Measurements from ENCODE around the gene CRK. TPM values are rescaled to one million over a fixed set of nuclear protein-coding genes. Genes with fewer than 3 reads are reported as not detected.
A peak's percentile ranks its signal among the peaks of the same experiment; 100 is the strongest.
"Not testable (repeated sequence)": the region's sequence is repeated elsewhere in the genome, so short reads cannot be mapped to it uniquely, and the experiment has no call there.

Gene CRK
- total and polyA plus RNA-seq, 10 of the 15 experiments (the other 5 are each of a cell fraction or from before 2014, with no cell fraction given): 11.1 to 23.8 (median 20.5) TPM

- FAIRE-seq (no peak), DNase-seq (ENCODE audit: low read depth, low spot score) (no peak), ATAC-seq (no peak)
- peak overlapping the region; percentile 80 for H3K9ac ChIP-seq (ENCODE audit: control insufficient read depth, insufficient read depth, low read length)
- no peaks in the 10 kb centered on the region for H3K27me3 ChIP-seq (replicated peaks in 1 of 2; ENCODE audit: control insufficient read depth in 2 of 2, insufficient read depth in 2 of 2, low read length in 1 of 2)
- TF ChIP-seq EGR1 (IDR thresholded peaks at IDR 0.05; ENCODE audit: borderline replicate concordance in 1 of 2, low read depth in 2 of 2, low read length in 2 of 2) (peak in 1 of 2 experiments; percentile 48; a peak in 1 of 3 replicates), NFIC (IDR thresholded peaks at IDR 0.05; ENCODE audit: low read depth, low read length) (0 out of 2 replicates have a peak, but pooled peaks have one; percentile 33), POLR2AphosphoS5 (IDR thresholded peaks at IDR 0.05; ENCODE audit: low read length) (no peak)
- SMC1A ChIA-PET (ENCODE audit: uncharacterized antibody, unreplicated experiment): interaction anchor here (0.7 to 3.5 kb wide), 12 partner anchors 9 to 232 kb away, joined by 3 to 29 read pairs (median 8); partner anchors contain the start of gene INPP5K
- H2AFZ ChIP-seq (ENCODE audit: control insufficient read depth, low read depth, low read length): no peak overlapping the region
- peak overlapping the region; percentile 89 for H3K4me2 ChIP-seq (ENCODE audit: control insufficient read depth, insufficient read depth)
- in situ Hi-C loops (cut with MboI): no loop called here
- peak overlapping the region; percentile 93; the same call in 1 of the 2 replicates for H3K27ac ChIP-seq (ENCODE audit: control insufficient read depth, insufficient read depth)
- intact Hi-C loops (cut with micrococcal nuclease; ENCODE audit: unreplicated experiment): no loop called here
- POLR2A ChIA-PET: interaction anchor here (0.7 to 4.9 kb wide), 7 partner anchors 9 to 51 kb away, joined by 3 to 17 read pairs (median 7); no protein-coding TSS in a partner anchor
- no peaks in the 10 kb centered on the region for H3K9me3 ChIP-seq (replicated peaks; ENCODE audit: control insufficient read depth, insufficient read depth, low read length)
- peaks cover 0 to 10% of the 10 kb centered on the region in 2 experiments; a peak in 1 of 4 replicates for H3K36me3 ChIP-seq (ENCODE audit: control insufficient read depth in 2 of 2, insufficient read depth in 2 of 2, low read length in 1 of 2)
- H3K4me3 ChIP-seq: peak overlapping the region; percentile 83
- WGBS (ENCODE audit: insufficient coverage, insufficient replicate concordance, low lambda C conversion rate, missing lambda C conversion rate): 0% methylated on average over 2 of the region's 2 CpGs
- no peaks in the 10 kb centered on the region for H3K4me1 ChIP-seq (ENCODE audit: control insufficient read depth, insufficient read depth, low read length)
- peaks cover 70% of the 10 kb centered on the region for H3K79me2 ChIP-seq (ENCODE audit: control insufficient read depth, insufficient read depth, low read length)
- no TSS peak for BruUV-seq (replicated peaks)
- CTCF ChIA-PET: interaction anchor here (0.8 to 2.9 kb wide), 8 partner anchors 9 to 118 kb away, joined by 3 to 34 read pairs (median 6); partner anchors contain the start of genes CRK and INPP5K
- H4K20me1 ChIP-seq (ENCODE audit: control insufficient read depth, insufficient read depth): peaks cover 5% of the 10 kb centered on the region; the same call in 1 of the 2 replicates
- RAD21 ChIA-PET (ENCODE audit: unreplicated experiment): interaction anchor here (1.0 to 2.2 kb wide), 7 partner anchors 9 to 176 kb away, joined by 3 to 31 read pairs (median 4); no protein-coding TSS in a partner anchor
Observed at GRCh38 chr17:1398028-1398427, 58.0 kb downstream of the CRK start.

- intact Hi-C loops (cut with micrococcal nuclease; ENCODE audit: unreplicated experiment); ATAC-seq; H3K27me3 ChIP-seq (replicated peaks in 1 of 2; ENCODE audit: control insufficient read depth in 2 of 2, insufficient read depth in 2 of 2, low read length in 1 of 2); H3K36me3 ChIP-seq (ENCODE audit: control insufficient read depth in 2 of 2, insufficient read depth in 2 of 2, low read length in 1 of 2); H2AFZ ChIP-seq (ENCODE audit: control insufficient read depth, low read depth, low read length); H3K9ac ChIP-seq (ENCODE audit: control insufficient read depth, insufficient read depth, low read length); in situ Hi-C loops (cut with MboI); DNase-seq (ENCODE audit: low read depth, low spot score); H3K9me3 ChIP-seq (replicated peaks; ENCODE audit: control insufficient read depth, insufficient read depth, low read length); H4K20me1 ChIP-seq (ENCODE audit: control insufficient read depth, insufficient read depth); FAIRE-seq; BruUV-seq (replicated peaks); H3K4me1 ChIP-seq (ENCODE audit: control insufficient read depth, insufficient read depth, low read length); H3K27ac ChIP-seq (ENCODE audit: control insufficient read depth, insufficient read depth): not testable (repeated sequence)
- TF ChIP-seq MLLT1 (IDR thresholded peaks at IDR 0.05): peak; percentile 63; the same call in 1 of the 2 replicates
- peak overlapping the region; percentile 33; the same call in 1 of the 2 replicates for H3K4me3 ChIP-seq
- peak overlapping the region; percentile 5; the same call in 1 of the 2 replicates for H3K4me2 ChIP-seq (ENCODE audit: control insufficient read depth, insufficient read depth)
- POLR2A ChIA-PET: interaction anchor here (2.3 to 4.9 kb wide), 2 partner anchors 16 to 19 kb away, joined by 9 to 17 read pairs; no protein-coding TSS in a partner anchor
- CTCF ChIA-PET: interaction anchor here (0.6 to 2.9 kb wide), 7 partner anchors 19 to 128 kb away, joined by 3 to 34 read pairs (median 4); partner anchors contain the start of gene INPP5K
- SMC1A ChIA-PET (ENCODE audit: uncharacterized antibody, unreplicated experiment): interaction anchor here (1.3 to 3.5 kb wide), 5 partner anchors 16 to 119 kb away, joined by 4 to 29 read pairs (median 14); no protein-coding TSS in a partner anchor
- 92% methylated on average over 26 of the region's 26 CpGs for WGBS (ENCODE audit: insufficient coverage, insufficient replicate concordance, low lambda C conversion rate, missing lambda C conversion rate)
- peaks cover 88% of the 10 kb centered on the region for H3K79me2 ChIP-seq (ENCODE audit: control insufficient read depth, insufficient read depth, low read length)
- RAD21 ChIA-PET (ENCODE audit: unreplicated experiment): interaction anchor here (1.2 to 2.2 kb wide), 3 partner anchors 30 to 121 kb away, joined by 4 to 31 read pairs (median 6); partner anchors contain the start of gene INPP5K
Observed at GRCh38 chr17:1395876-1396665, 60.0 kb downstream of the CRK start.
